GM13977 (cell line): ENCODE data around the gene CARM1.

Experiments
- DNase-seq: peaks from one replicate; pipeline ENCODE4 v3.0.0; 2012; ENCODE audit warnings: low spot score
- CTCF ChIP-seq: IDR thresholded peaks from 2 replicates; pipeline ENCODE4 v1.5.1; 2012; ENCODE audit warnings: mild to moderate bottlenecking, control low read depth; ENCODE audit not compliant: insufficient read depth; ENCODE audit errors: extremely low read depth, missing control alignments
- in situ Hi-C: fragments of 300-500 bp; cut with MboI; formaldehyde crosslinking; loops from one replicate; pipeline ENCODE4 v1.12.0; 2022; ENCODE audit warnings: low sequenced_read_pairs, low pct_unique_long_range_greater_than_20kb, mixed read lengths, inconsistent platforms; ENCODE audit not compliant: unreplicated experiment

Gene CARM1

GRCh38 chr19:10916602-10917001 is 45.2 kb downstream of the CARM1 start:
- TF ChIP-seq CTCF, result no peak
- in situ Hi-C loops, result no loop called here
- DNase-seq, result no peak

- no peak for TF ChIP-seq CTCF
- DNase-seq, result no peak
- in situ Hi-C loops, result no loop called here
These were observed 47.0 kb downstream of the CARM1 start for GRCh38 chr19:10918359-10918758.

GRCh38 chr19:10919352-10920287 is 48.3 kb downstream of the CARM1 start:
- no peak for TF ChIP-seq CTCF
- in situ Hi-C loops, result no loop called here
- no peak for DNase-seq

- in situ Hi-C loops, result no loop called here
- no peak for DNase-seq
- TF ChIP-seq CTCF, result no peak
These were observed 48.9 kb downstream of the CARM1 start for GRCh38 chr19:10920288-10920655.

GRCh38 chr19:10920781-10921180 is 49.4 kb downstream of the CARM1 start:
- no peak for DNase-seq
- in situ Hi-C loops, result no loop called here
- no peak for TF ChIP-seq CTCF

GRCh38 chr19:10921199-10921909 is 50.0 kb downstream of the CARM1 start:
- DNase-seq, result no peak
- no peak for TF ChIP-seq CTCF
- in situ Hi-C loops, result no loop called here
